ENCODE data around the gene TSPEAR. TPM values are rescaled to one million over a fixed set of nuclear protein-coding genes. Genes with fewer than 3 reads are reported as not detected.

TSPEAR gene
- total and polyA plus RNA-seq, 2 donors (not counting 1 experiment from before 2014, with no cell fraction given): not detected

- no peaks in the 10 kb centered on the region for H4K20me1 ChIP-seq (ENCODE audit: control insufficient read depth, extremely low read depth, insufficient read depth, low read length)
- no peak overlapping the region for H3K4me2 ChIP-seq (ENCODE audit: extremely low read depth, insufficient read depth, low read length)
- H3K9me3 ChIP-seq (ENCODE audit: control insufficient read depth, insufficient read depth, low read depth, low read length): no peaks in the 10 kb centered on the region
- no peaks in the 10 kb centered on the region for H3K36me3 ChIP-seq (ENCODE audit: control insufficient read depth, insufficient read depth, low read length)
- DNase-seq (ENCODE audit: low read depth in 2 of 2): no peak
- H2AFZ ChIP-seq (ENCODE audit: low read length): no peak overlapping the region
- no peak for TF ChIP-seq CTCF (conservative IDR thresholded peaks at IDR 0.05 in 1 of 2, IDR thresholded peaks at IDR 0.05 in 1 of 2; ENCODE audit: low read depth in 1 of 2, low read length in 2 of 2)
- no peak for TF ChIP-seq EZH2 (IDR thresholded peaks at IDR 0.05; ENCODE audit: low read length, missing control alignments)
- H3K4me1 ChIP-seq (ENCODE audit: control insufficient read depth, extremely low read depth, insufficient read depth, low read length): no peaks in the 10 kb centered on the region
- no peak overlapping the region for H3K9ac ChIP-seq (ENCODE audit: insufficient read depth, low read length)
- H3K79me2 ChIP-seq (ENCODE audit: control insufficient read depth, insufficient read depth, low read length): no peaks in the 10 kb centered on the region
- H3K27ac ChIP-seq (ENCODE audit: insufficient read depth, low read length): no peak overlapping the region
- H3K27me3 ChIP-seq (ENCODE audit: control insufficient read depth, insufficient read depth, low read length): no peaks in the 10 kb centered on the region
- no peak overlapping the region for H3K4me3 ChIP-seq (replicated peaks in 1 of 4; ENCODE audit: control extremely low read depth in 1 of 4, insufficient read depth in 1 of 4, low read depth in 3 of 4, low read length in 4 of 4)
Observed at GRCh38 chr21:44516342-44516741, 195.0 kb downstream of the TSPEAR start.

DNA sequence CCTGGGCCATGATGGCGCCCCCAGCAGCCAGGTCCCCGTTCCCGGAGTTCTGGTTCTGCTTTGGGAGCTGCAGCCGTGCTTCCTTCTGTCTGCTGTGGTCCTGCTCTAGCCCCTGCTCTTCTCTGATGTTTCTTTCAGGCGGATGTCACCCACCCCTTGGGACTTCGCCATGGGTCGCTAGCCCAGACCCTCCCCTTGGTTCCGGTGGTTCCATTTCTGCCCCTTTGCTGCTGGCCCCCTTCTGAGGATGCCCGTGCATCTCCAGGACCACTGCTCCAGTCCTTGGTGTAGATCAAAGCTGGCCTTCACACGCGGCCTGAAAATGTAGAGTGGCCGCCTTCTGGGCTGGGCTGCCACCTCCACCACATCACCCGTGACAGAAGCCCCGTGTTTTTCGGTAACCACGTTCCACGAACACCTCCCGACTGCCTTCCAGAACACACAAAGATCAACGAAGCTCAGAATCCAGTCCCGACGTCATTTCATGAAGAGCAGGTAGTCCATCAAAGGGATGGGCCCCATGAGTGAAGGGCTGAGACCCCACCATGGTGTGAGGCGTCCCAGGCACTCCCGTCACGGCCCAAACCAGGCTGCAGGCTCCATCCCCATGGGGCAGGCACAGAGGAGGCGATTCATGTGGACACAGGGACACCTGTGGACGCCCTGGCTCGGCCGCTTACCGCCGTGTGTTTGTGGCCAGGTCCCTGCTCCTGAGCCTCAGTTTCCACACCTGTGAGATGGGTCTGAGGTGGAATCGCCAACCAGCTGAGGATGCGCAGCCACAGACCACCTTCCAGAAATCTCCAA is 195.8 kb downstream of the TSPEAR start:
- no peak overlapping the region for H2AFZ ChIP-seq (ENCODE audit: low read length)
- no peaks in the 10 kb centered on the region for H3K27me3 ChIP-seq (ENCODE audit: control insufficient read depth, insufficient read depth, low read length)
- no peak for TF ChIP-seq CTCF (conservative IDR thresholded peaks at IDR 0.05 in 1 of 2, IDR thresholded peaks at IDR 0.05 in 1 of 2; ENCODE audit: low read depth in 1 of 2, low read length in 2 of 2)
- TF ChIP-seq EZH2 (IDR thresholded peaks at IDR 0.05; ENCODE audit: low read length, missing control alignments): no peak

GRCh38 chr21:44514746-44515358 is 196.5 kb downstream of the TSPEAR start:
- Histone ChIP-seq H3K9me3 (ENCODE audit: control insufficient read depth, insufficient read depth, low read depth, low read length) (no peaks in the 10 kb centered on the region), H3K79me2 (ENCODE audit: control insufficient read depth, insufficient read depth, low read length) (no peaks in the 10 kb centered on the region)
- no peak for TF ChIP-seq EZH2 (IDR thresholded peaks at IDR 0.05; ENCODE audit: low read length, missing control alignments)
- no peak for TF ChIP-seq CTCF (conservative IDR thresholded peaks at IDR 0.05 in 1 of 2, IDR thresholded peaks at IDR 0.05 in 1 of 2; ENCODE audit: low read depth in 1 of 2, low read length in 2 of 2)

More for the DNA sequence above, 195.8 kb downstream of the TSPEAR start:
- no peak overlapping the region for H3K27ac ChIP-seq (ENCODE audit: insufficient read depth, low read length)
- H3K79me2 ChIP-seq (ENCODE audit: control insufficient read depth, insufficient read depth, low read length): no peaks in the 10 kb centered on the region
- no peaks in the 10 kb centered on the region for H4K20me1 ChIP-seq (ENCODE audit: control insufficient read depth, extremely low read depth, insufficient read depth, low read length)
- no peaks in the 10 kb centered on the region for H3K36me3 ChIP-seq (ENCODE audit: control insufficient read depth, insufficient read depth, low read length)
- no peak for DNase-seq (ENCODE audit: low read depth in 2 of 2)
- H3K9ac ChIP-seq (ENCODE audit: insufficient read depth, low read length): no peak overlapping the region
- no peaks in the 10 kb centered on the region for H3K4me1 ChIP-seq (ENCODE audit: control insufficient read depth, extremely low read depth, insufficient read depth, low read length)
- H3K4me2 ChIP-seq (ENCODE audit: extremely low read depth, insufficient read depth, low read length): no peak overlapping the region
- H3K4me3 ChIP-seq (replicated peaks in 1 of 4; ENCODE audit: control extremely low read depth in 1 of 4, insufficient read depth in 1 of 4, low read depth in 3 of 4, low read length in 4 of 4): no peak overlapping the region
- no peaks in the 10 kb centered on the region for H3K9me3 ChIP-seq (ENCODE audit: control insufficient read depth, insufficient read depth, low read depth, low read length)

More at GRCh38 chr21:44514746-44515358, 196.5 kb downstream of the TSPEAR start:
- no peak overlapping the region for H2AFZ ChIP-seq (ENCODE audit: low read length)
- DNase-seq (ENCODE audit: low read depth in 2 of 2): no peak
- H3K27ac ChIP-seq (ENCODE audit: insufficient read depth, low read length): no peak overlapping the region
- no peak overlapping the region for H3K4me3 ChIP-seq (replicated peaks in 1 of 4; ENCODE audit: control extremely low read depth in 1 of 4, insufficient read depth in 1 of 4, low read depth in 3 of 4, low read length in 4 of 4)
- no peaks in the 10 kb centered on the region for H3K27me3 ChIP-seq (ENCODE audit: control insufficient read depth, insufficient read depth, low read length)
- no peak overlapping the region for H3K4me2 ChIP-seq (ENCODE audit: extremely low read depth, insufficient read depth, low read length)
- H4K20me1 ChIP-seq (ENCODE audit: control insufficient read depth, extremely low read depth, insufficient read depth, low read length): no peaks in the 10 kb centered on the region
- no peaks in the 10 kb centered on the region for H3K4me1 ChIP-seq (ENCODE audit: control insufficient read depth, extremely low read depth, insufficient read depth, low read length)
- no peak overlapping the region for H3K9ac ChIP-seq (ENCODE audit: insufficient read depth, low read length)
- no peaks in the 10 kb centered on the region for H3K36me3 ChIP-seq (ENCODE audit: control insufficient read depth, insufficient read depth, low read length)

Measured in fibroblast of lung (primary cell).